HPDE6-E6E7 (cell line): Measurements from ENCODE around the gene TRDMT1.
A peak's percentile ranks its signal among the peaks of the same experiment; 100 is the strongest.

ENCODE experiments used
- DNase-seq: peaks from one replicate; pipeline ENCODE4 v3.0.0; 2011; ENCODE audit warnings: missing footprints; ENCODE audit errors: extremely low spot score

Gene TRDMT1, protein sequence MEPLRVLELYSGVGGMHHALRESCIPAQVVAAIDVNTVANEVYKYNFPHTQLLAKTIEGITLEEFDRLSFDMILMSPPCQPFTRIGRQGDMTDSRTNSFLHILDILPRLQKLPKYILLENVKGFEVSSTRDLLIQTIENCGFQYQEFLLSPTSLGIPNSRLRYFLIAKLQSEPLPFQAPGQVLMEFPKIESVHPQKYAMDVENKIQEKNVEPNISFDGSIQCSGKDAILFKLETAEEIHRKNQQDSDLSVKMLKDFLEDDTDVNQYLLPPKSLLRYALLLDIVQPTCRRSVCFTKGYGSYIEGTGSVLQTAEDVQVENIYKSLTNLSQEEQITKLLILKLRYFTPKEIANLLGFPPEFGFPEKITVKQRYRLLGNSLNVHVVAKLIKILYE

GRCh38 chr10:17200912-17201793, at the start of gene TRDMT1:
TSS of gene TRDMT1 (minus strand) at chr10:17201672. CDS start at chr10:17201634, 38 bp downstream.
- peak; percentile 27 for DNase-seq

GRCh38 chr10:17250736-17251135, 49.3 kb upstream of the TRDMT1 start:
- DNase-seq: no peak

GRCh38 chr10:17249820-17250219, 48.3 kb upstream of the TRDMT1 start:
- DNase-seq: no peak

DNA sequence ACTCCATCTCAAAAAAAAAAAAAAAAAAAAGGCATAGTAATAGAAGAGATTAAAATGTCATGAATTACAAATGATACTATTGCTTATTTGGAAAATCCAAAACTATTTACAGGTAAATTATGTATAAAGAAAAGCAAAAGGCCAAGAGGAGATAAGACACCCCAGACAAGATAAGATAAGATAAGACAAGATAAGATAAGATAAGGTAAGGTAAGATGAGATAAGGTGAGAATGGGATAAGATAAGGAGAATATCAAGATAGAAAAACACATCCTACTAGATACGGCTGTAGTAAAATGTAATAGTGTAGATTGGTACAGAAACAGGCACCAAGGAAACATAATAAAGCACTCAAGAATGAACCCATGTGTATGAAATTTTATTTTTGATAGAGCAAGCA, 47.5 kb upstream of the TRDMT1 start:
- no peak for DNase-seq

- no peak for DNase-seq
Measured at GRCh38 chr10:17247210-17247609, 45.7 kb upstream of the TRDMT1 start.

DNA sequence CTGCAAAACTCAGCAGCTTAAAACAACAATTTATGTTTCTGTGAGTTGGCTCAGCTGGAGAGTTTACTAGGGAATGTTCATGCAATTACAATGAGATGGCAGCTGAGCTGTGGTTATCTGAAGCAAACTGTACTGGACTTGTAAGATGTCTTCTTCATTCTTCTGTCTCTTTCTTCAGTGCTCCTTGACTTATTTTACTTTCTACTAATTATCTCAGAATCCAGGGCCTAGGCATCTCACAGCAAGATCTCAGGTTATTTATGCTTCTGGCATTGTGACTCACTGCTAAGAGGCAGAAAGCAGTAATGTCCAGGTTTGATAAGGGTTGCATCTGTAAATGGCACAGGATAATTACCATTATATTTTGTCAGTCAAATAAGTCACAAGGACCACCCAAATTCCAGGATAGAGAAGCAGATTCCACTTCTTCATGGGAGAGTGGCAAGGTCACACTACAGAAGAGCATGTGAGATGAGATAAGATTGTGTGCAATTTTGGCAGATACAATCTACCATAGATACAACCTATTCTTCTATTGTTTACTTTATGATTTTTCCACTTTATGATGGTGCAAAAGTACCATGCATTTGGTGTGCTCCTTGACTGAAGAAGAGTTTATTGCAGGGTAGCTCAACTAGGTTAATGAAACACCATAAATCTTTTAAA, 43.4 kb upstream of the TRDMT1 start:
- no peak for DNase-seq

GRCh38 chr10:17241611-17242333, 40.3 kb upstream of the TRDMT1 start:
- no peak for DNase-seq

DNA sequence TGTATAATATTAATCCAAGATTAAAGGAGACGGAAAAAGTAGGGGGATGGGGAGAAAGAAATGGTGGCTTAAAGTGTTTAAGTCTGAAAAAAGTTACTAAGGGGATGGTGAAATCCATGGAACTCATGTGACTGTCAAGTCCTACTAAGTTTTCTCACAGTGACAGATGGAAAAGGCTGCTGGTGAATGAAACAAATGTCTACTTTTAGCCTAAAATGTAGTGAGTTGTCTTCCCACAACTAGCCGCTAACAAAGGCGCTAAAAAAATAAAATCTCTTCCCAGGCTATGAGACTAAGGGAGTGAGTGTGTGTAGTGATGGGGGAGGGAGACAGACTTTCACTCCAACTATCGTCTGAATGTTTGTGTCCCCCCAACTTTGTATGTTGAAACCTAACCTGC, 39.1 kb upstream of the TRDMT1 start:
- no peak for DNase-seq

- DNase-seq: no peak
Measured at GRCh38 chr10:17240096-17240495, 38.6 kb upstream of the TRDMT1 start.

DNA sequence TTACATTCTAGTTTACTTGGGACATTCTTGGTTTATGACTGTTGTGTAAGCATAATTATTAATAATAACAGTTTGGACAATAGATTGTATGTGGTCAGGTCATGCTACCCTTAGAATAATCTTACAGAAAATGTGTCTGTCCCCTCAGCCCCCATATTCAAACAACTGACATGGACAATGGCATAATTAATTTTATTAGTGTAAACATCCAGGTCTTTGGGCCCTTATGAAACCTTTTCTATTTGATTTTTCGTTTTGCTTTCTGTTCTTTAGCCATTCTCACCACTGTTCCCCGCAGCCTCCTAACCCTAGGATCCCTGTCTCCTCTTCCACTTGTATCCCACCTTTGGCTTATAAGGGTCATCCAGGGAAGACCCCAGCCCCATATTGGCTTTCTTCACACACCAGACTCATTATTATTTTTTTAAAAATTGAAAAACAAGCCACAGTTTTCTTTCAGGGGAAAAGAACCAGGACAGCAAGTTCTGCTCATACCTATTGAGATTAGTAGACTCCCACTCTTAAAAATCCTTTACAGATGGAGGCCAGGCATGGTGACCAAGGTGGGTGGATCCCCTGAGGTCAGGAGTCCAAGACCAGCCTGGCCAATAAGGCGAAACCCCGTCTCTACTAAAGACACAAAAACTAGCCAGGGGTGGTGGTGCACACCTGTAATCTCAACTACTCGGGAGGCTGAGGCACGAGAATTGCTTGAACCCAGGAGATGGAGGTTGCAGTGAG, 38.0 kb upstream of the TRDMT1 start:
- DNase-seq: no peak

- no peak for DNase-seq
Measured at GRCh38 chr10:17238445-17239291, 37.2 kb upstream of the TRDMT1 start.

GRCh38 chr10:17237915-17238444, 36.5 kb upstream of the TRDMT1 start:
- DNase-seq: no peak

GRCh38 chr10:17237149-17237527, 35.7 kb upstream of the TRDMT1 start:
- DNase-seq: no peak

DNA sequence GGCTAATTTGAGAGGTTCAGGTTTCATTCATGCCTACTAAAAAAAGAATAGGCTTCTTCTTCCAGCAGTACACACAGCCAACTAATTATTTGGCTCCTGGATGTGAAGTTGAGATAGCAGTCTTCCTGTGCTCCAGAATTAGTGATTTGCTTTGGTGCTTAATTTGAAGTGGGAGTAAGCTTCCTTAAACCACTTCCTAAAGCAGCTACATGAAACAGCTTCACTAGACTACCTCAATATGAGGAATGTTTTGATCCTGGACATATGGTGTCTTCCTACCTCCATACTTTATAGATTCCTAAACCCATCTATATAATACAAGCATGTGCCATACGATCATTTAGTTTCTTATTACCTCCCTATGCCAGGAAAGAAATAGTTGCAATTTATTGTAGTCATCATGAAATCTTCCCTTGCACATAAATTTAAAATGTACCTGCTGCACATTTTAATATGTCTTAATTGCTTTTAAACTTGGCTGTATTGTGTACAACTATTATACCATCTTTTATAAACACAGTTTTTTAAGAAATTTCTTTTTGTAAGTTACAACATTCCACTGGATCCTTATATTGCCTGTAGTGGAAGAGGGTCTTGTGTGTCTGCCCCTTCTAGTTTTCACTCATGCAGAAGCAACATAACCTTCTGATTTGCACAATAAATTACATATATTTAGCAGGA, 35.1 kb upstream of the TRDMT1 start:
- no peak for DNase-seq

DNA sequence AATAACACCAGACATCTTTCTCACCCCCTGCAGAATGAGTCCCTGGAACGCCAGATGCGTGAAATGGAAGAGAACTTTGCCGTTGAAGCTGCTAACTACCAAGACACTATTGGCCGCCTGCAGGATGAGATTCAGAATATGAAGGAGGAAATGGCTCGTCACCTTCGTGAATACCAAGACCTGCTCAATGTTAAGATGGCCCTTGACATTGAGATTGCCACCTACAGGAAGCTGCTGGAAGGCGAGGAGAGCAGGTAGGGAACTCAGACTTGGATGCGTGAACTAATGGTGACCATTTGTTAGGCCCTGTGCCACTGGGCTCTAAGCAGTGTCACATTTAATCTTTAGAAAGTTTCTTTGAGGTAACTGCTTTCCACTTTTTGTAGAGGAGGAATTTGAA, 33.7 kb upstream of the TRDMT1 start:
- DNase-seq: no peak

DNA sequence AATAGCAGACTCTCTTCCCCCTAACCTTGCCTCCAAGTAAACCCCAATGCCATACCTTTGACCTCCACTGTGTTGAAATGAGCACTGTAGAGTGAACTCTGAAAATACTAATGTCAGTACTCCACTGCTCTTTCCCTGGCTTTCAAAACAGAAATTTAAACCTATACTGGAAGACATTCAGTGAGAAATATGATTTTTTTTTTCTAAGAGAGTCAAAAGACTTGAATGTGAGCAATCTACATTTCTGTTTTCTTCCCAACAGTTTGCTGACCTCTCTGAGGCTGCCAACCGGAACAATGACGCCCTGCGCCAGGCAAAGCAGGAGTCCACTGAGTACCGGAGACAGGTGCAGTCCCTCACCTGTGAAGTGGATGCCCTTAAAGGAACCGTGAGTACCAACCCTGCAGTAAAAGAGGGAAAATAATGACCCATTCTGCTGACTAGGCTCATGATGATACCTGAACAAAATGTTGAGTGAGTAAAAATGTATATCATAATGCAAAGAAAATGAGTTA, 33.0 kb upstream of the TRDMT1 start:
- DNase-seq: no peak

DNA sequence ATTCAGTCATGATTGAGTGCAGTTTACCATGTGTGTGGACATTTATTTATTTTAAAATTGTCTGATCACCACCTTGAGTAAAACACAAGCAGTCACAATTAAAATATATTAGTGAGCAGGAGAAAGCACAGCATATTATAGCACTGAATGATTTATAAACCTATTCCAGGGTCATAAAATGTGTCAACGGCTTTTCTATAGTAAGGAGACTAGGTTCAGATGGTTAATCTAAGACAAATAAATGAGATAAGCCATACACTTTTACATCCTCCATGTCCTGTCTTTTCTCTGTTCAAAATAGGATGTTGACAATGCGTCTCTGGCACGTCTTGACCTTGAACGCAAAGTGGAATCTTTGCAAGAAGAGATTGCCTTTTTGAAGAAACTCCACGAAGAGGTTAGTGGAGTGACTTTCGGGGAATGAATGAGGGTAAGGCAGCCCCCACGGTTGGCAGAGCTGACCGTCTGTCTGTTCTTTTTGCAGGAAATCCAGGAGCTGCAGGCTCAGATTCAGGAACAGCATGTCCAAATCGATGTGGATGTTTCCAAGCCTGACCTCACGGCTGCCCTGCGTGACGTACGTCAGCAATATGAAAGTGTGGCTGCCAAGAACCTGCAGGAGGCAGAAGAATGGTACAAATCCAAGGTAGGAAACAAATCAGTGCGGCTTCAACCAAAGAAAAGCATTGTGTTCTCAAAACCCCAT, 32.0 kb upstream of the TRDMT1 start:
- no peak for DNase-seq

- no peak for DNase-seq
Measured at GRCh38 chr10:17232276-17232960, 30.9 kb upstream of the TRDMT1 start.
